BE2C (cell line): ENCODE measurements around the gene PRM3.

Experiments
- DNase-seq: peaks from one replicate; pipeline ENCODE4 v3.0.0-alpha.2; 2020
- H3K27me3 ChIP-seq: fragments of 250-450 bp; sonication (Bioruptor Pico); 2 replicates; pipeline ENCODE4 v1.5.1; 2020; ENCODE audit warnings: mild to moderate bottlenecking
- H3K36me3 ChIP-seq: fragments of 250-450 bp; sonication (Bioruptor Pico); 2 replicates; pipeline ENCODE4 v1.5.1; 2020; ENCODE audit warnings: mild to moderate bottlenecking
- H3K4me1 ChIP-seq: fragments of 250-450 bp; sonication (Bioruptor Pico); 2 replicates; pipeline ENCODE4 v1.5.1; 2020
- H3K4me3 ChIP-seq: 2 replicates; pipeline ENCODE4 v1.5.1; 2011; ENCODE audit warnings: low read depth, low read length
- H3K9me3 ChIP-seq: fragments of 250-450 bp; sonication (Bioruptor Pico); 2 replicates; pipeline ENCODE4 v1.5.1; 2020
- TF ChIP-seq, protein P1 (sequence below): IDR thresholded peaks from 2 replicates; pipeline ENCODE4 v1.5.1; 2012; ENCODE audit warnings: mild to moderate bottlenecking, low read depth, low read length

The PRM3 gene

DNA sequence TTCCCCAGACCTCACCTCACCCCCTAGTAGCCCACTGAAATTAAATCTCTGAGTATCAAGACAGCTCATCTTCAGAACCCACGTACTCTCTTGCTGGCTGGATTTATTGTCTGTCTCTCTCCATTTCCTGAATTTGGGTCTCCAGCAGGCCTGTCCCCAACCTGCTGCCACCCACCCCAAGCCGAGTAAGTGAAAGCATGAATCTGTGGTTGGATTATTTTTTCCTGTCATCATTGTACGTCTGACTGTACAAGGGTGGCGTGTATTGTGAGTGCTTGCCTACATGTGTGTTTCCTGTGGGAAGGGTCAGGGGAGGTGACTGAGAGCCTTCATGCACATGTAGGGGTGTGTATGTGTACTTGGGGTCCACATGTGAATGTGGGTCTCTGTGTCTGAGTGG lies 9.7 kb downstream of the PRM3 start:
- H3K4me3 ChIP-seq, result no peak overlapping the region
- TF ChIP-seq, protein P1, sequence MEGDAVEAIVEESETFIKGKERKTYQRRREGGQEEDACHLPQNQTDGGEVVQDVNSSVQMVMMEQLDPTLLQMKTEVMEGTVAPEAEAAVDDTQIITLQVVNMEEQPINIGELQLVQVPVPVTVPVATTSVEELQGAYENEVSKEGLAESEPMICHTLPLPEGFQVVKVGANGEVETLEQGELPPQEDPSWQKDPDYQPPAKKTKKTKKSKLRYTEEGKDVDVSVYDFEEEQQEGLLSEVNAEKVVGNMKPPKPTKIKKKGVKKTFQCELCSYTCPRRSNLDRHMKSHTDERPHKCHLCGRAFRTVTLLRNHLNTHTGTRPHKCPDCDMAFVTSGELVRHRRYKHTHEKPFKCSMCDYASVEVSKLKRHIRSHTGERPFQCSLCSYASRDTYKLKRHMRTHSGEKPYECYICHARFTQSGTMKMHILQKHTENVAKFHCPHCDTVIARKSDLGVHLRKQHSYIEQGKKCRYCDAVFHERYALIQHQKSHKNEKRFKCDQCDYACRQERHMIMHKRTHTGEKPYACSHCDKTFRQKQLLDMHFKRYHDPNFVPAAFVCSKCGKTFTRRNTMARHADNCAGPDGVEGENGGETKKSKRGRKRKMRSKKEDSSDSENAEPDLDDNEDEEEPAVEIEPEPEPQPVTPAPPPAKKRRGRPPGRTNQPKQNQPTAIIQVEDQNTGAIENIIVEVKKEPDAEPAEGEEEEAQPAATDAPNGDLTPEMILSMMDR, result no peak
- no peak for DNase-seq
- no peaks in the 10 kb centered on the region for H3K9me3 ChIP-seq
- H3K4me1 ChIP-seq, result no peaks in the 10 kb centered on the region
- no peaks in the 10 kb centered on the region for H3K36me3 ChIP-seq
- no peaks in the 10 kb centered on the region for H3K27me3 ChIP-seq

- no peak for DNase-seq
- Histone ChIP-seq H3K9me3 (no peaks in the 10 kb centered on the region), H3K36me3 (no peaks in the 10 kb centered on the region), H3K4me1 (no peaks in the 10 kb centered on the region), H3K4me3 (no peak overlapping the region), H3K27me3 (no peaks in the 10 kb centered on the region)
- TF ChIP-seq, protein P1, result no peak
Observed at GRCh38 chr16:11262915-11263314, 10.5 kb downstream of the PRM3 start.

DNA sequence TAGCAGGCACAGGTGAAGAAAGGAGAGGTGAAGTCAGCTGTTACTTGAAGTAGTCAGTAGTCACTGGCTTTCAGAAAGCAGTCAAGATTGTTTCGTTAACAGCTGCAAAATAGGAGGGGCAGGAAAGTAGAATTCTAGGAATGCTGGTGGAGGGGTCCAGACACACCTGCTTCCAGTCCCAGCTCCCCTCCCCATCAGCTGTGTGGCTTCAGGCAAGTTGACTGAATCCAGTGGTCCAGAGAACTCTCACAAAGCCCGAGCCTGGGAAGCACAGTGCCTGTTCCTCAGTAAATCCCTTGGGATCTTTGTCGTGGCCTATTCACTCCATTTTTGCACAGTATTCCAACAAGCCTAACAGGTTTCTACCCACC lies 12.8 kb downstream of the PRM3 start:
- Histone ChIP-seq H3K4me3 (no peak overlapping the region), H3K4me1 (no peaks in the 10 kb centered on the region), H3K36me3 (no peaks in the 10 kb centered on the region), H3K27me3 (peaks cover under 1% of the 10 kb centered on the region), H3K9me3 (no peaks in the 10 kb centered on the region)
- TF ChIP-seq, protein P1, result no peak
- no peak for DNase-seq

DNA sequence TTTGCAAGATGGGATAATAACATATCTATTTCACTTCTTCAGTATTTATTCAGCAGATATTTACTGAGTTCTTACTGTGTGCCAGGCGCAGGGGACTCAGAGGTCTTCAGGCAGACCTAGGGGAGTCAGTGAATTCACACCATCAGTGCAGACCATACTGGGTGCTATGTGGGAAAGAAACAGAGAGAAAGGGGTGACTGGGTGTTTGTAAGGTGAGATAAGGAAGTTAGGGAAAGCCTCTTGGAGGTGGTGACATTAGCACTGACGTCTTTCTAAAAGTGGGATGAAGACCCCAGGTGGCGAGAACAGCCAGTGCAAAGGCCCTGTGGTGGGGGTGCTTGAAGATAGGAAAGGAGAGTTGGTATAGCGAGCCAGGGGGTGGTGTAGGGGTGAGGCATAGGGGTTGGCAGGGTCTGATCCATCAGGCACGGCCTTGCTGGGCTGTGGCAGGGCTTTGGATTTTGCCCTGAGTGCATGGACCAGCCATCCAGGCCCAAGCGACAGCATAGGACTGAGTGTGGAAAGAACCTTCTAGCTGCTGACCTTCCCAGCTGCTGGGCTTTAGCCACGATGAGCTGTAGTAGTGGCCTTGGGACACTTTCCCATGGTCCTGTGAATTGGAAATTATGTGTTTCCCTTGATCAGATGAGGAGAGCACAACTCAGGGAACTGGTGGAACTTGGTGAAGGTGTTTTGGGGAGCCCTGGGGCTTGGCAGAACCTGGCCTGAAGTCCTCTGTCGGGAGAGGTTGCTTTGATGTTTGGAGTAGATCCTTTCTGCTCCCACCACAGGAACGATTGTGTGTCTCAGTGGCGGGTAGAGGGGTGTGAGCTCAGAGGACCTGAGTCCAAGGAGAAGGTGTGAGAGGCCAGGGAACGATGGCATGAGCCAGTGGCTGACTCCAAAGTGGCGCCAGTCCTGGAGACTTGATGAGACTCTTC lies 13.5 kb downstream of the PRM3 start:
- Histone ChIP-seq H3K4me1 (no peaks in the 10 kb centered on the region), H3K36me3 (no peaks in the 10 kb centered on the region), H3K4me3 (no peak overlapping the region), H3K27me3 (peaks cover 7% of the 10 kb centered on the region), H3K9me3 (no peaks in the 10 kb centered on the region)
- no peak for DNase-seq
- TF ChIP-seq, protein P1, result no peak

DNA sequence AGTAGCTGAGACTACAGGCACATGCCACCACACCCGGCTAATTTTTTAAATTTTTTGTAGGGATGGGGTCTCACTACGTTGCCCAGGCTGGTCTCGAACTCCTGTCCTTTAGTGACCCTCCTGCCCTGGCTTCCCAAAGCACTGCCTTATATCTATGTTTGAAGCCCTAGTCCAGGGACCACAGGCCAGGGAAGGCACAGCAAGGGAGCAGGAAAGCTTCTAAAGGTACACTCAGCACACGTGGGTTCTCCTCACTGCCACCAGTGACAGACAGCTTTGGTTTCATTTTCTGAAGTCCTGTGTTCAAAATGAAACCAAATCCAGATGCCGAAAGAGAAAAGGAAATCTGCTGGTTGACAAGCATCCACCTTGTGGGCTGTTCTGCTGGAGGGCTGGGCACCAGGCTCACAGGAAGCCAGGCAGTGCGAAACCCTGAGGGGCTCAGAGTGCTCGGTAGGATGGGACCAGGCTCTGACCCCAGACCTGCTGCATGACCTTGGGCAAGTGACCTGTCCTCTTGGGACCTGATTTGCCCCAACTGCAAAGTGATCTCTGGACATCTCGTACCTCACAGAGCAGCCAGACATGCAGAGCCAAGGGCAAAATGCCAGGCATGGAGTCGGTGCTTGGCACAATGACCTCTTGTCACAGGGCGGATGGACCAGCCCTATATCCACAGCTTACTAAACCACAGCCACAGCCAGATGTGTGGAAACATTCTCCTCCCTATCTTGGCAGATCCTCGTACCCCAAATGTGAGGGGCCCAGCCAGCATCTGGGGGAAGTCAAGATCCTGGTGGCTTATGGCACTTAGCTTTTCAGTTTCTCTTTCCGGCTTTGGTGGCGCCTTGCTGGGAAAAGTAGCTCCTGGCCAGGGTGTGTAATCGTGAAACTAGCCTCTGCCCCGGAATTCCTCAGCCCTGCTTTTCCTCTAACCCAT lies 14.6 kb downstream of the PRM3 start:
- Histone ChIP-seq H3K27me3 (peaks cover 12% of the 10 kb centered on the region), H3K4me3 (no peak overlapping the region), H3K9me3 (no peaks in the 10 kb centered on the region), H3K4me1 (no peaks in the 10 kb centered on the region), H3K36me3 (no peaks in the 10 kb centered on the region)
- no peak for DNase-seq
- TF ChIP-seq, protein P1, result no peak
